ENCODE results near the gene IL31RA. TPM values are rescaled to one million over a fixed set of nuclear protein-coding genes. Genes with fewer than 3 reads are reported as not detected.

IL31RA gene
- total RNA-seq, 3 donors from 2014 or later, result not detected

DNA sequence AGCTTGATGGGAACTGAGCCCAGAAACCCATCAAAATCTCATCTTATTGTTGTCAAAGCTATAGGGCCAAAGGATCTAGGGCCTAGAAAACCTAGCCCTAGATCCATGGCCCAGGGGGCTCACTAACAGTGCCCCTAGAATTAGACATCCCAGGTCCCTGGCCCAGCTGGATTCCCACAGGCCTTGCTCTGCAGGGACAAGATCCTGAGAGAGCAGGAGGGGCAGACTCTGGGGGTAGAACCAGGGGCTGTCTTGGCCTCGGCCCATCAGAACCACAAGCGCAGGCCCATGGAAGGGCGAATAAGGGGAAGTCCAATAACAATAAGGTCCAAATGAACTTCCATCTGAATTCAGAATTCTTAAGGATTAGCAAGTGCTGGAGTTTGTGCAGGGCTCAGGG is 74.0 kb downstream of the IL31RA start:
- H3K27me3 ChIP-seq, result no peaks in the 10 kb centered on the region
- TF ChIP-seq, protein P1, sequence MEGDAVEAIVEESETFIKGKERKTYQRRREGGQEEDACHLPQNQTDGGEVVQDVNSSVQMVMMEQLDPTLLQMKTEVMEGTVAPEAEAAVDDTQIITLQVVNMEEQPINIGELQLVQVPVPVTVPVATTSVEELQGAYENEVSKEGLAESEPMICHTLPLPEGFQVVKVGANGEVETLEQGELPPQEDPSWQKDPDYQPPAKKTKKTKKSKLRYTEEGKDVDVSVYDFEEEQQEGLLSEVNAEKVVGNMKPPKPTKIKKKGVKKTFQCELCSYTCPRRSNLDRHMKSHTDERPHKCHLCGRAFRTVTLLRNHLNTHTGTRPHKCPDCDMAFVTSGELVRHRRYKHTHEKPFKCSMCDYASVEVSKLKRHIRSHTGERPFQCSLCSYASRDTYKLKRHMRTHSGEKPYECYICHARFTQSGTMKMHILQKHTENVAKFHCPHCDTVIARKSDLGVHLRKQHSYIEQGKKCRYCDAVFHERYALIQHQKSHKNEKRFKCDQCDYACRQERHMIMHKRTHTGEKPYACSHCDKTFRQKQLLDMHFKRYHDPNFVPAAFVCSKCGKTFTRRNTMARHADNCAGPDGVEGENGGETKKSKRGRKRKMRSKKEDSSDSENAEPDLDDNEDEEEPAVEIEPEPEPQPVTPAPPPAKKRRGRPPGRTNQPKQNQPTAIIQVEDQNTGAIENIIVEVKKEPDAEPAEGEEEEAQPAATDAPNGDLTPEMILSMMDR (IDR thresholded peaks at IDR 0.05), result no peak
- TF ChIP-seq POLR2AphosphoS5 (IDR thresholded peaks at IDR 0.05), result no peak
- no peak for TF ChIP-seq POLR2A (IDR thresholded peaks at IDR 0.05)
- H3K4me1 ChIP-seq, result no peaks in the 10 kb centered on the region
- H3K27ac ChIP-seq, result no peak overlapping the region
- no peaks in the 10 kb centered on the region for H3K9me3 ChIP-seq
- intact Hi-C loops (cut with DNase I; ENCODE audit: low total_unique reads), result no loop called here
- H3K36me3 ChIP-seq, result no peaks in the 10 kb centered on the region
- DNase-seq (ENCODE audit: low spot score in 2 of 2), result no peak
- no peak overlapping the region for H3K4me3 ChIP-seq

DNA sequence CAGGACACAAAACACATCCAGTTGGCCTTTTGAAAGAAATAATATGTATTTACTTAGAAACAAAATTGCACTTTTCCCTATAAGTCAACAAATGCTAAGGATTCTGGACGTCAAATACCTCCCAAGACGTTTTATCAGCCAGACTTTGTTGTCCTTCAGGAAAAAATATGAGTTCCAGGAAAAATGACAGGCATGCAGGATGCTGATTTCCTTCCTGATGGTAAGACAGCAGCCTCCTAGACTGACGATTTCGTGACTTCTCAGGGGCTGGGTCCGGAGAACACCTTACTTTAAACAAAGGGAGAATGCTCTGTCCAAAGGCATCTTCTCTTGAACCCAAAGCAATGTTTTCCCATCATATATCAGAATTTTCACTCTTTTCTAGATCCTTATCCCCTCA is 74.6 kb downstream of the IL31RA start:
- H3K36me3 ChIP-seq, result no peaks in the 10 kb centered on the region
- H3K27ac ChIP-seq, result no peak overlapping the region
- no peaks in the 10 kb centered on the region for H3K4me1 ChIP-seq
- no peak overlapping the region for H3K4me3 ChIP-seq
- DNase-seq (ENCODE audit: low spot score in 2 of 2), result no peak
- no peaks in the 10 kb centered on the region for H3K27me3 ChIP-seq
- intact Hi-C loops (cut with DNase I; ENCODE audit: low total_unique reads), result no loop called here
- H3K9me3 ChIP-seq, result no peaks in the 10 kb centered on the region
- no peak for TF ChIP-seq POLR2AphosphoS5 (IDR thresholded peaks at IDR 0.05)
- TF ChIP-seq, protein P1 (IDR thresholded peaks at IDR 0.05), result no peak
- TF ChIP-seq POLR2A (IDR thresholded peaks at IDR 0.05), result no peak

DNA sequence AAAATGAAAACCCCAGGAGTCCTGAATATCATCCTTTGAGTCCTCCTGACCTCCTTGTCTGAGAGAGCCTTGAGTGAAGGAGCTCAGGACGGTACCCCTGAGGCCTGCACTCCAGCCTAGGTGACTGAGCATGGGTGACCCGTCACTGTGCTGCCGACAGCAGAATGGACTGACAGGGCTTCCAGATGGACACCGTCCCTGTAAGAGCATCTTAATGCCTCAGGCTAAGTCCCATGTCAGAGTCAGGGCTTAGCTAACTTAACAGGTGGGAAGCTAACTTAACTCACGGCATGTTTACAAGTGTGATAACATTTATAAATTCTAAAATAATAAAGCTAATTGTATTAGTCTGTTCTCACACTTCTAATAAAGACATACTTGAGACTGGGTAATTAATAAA is 75.3 kb downstream of the IL31RA start:
- Histone ChIP-seq H3K27ac (no peak overlapping the region), H3K4me1 (no peaks in the 10 kb centered on the region), H3K36me3 (no peaks in the 10 kb centered on the region), H3K9me3 (no peaks in the 10 kb centered on the region), H3K4me3 (no peak overlapping the region), H3K27me3 (no peaks in the 10 kb centered on the region)
- TF ChIP-seq POLR2AphosphoS5 (IDR thresholded peaks at IDR 0.05) (no peak), POLR2A (IDR thresholded peaks at IDR 0.05) (no peak)
- TF ChIP-seq, protein P1 (IDR thresholded peaks at IDR 0.05), result no peak
- no peak for DNase-seq (ENCODE audit: low spot score in 2 of 2)
- intact Hi-C loops (cut with DNase I; ENCODE audit: low total_unique reads), result no loop called here

DNA sequence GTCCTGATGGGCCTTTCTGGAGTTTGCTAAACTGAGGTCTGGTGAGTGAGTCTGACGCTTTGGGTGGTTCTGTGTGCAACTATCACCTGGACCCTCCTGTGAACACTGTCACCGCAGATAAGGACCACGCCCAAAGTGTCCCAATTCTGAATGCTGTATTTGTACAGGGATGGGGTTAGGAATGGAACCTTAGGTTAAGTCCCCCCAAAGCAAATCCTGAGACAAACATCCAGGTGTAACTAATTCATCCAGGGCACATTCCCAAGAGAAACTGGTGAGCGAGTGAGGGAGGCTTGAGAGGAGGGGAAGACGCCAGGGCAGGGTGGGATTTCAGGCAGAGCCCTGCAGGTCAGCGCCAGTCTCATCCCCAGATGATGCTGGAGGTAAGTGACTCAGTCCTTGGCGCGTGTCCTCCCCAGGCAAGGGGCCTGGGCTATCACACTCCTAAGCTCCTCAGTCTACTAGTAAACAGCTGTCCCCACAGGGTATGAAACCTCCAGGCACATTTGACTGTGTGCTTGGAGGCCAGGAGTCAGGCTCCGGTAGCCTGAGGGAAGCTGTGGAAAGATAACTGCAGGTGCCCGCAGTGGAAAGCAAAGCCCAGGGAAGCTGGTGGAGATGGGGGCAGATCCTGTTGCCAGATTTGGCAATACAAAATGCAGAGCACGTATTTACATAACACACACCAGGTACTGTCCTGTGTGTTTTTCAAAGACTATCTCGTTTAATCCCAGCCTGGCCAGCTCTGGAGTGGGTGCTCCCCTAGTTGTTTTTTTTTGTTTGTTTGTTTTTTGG is 76.9 kb downstream of the IL31RA start:
- Histone ChIP-seq H3K4me1 (no peaks in the 10 kb centered on the region), H3K27ac (no peak overlapping the region), H3K4me3 (no peak overlapping the region), H3K27me3 (no peaks in the 10 kb centered on the region), H3K36me3 (no peaks in the 10 kb centered on the region), H3K9me3 (no peaks in the 10 kb centered on the region)
- DNase-seq (ENCODE audit: low spot score in 2 of 2), result no peak
- TF ChIP-seq POLR2AphosphoS5 (IDR thresholded peaks at IDR 0.05), result no peak
- TF ChIP-seq, protein P1 (IDR thresholded peaks at IDR 0.05), result no peak
- no peak for TF ChIP-seq POLR2A (IDR thresholded peaks at IDR 0.05)
- intact Hi-C loops (cut with DNase I; ENCODE audit: low total_unique reads), result no loop called here

DNA sequence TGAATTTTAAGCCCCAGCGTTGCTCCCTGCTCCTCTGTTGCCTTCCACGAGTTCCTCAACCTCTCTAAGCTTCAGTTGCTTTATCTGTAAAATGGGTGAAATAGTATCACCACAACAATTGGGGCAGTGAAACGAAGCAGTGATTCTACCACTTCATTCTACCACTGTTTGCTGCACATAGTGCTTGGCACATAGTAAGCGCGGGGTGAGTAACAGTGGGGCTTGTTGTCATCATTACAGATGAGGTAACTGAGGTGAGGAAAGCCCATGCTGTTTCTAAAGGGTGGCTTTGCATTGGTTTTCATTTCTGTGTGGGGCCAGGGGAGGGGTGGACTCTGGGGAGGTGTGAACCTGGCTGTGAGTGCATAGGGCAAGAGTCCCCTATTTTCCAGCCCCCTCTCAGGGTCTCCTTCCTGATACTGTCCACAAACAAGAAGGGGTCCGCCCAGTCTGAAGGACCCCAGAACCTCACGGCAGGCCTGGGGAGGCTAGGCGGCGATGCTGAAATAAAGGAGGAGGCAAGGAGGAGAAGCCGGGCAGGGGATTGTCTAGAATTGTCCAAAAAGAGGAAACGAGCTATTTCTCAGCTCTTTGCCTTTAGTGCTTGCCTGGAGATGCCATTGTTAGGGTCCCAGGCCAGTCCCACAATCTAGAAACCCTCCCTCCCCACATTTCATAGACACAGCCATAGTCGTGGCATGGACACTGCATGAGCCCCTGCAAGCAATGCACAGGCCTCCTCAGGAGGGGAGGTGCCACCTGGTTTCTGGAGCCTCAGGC is 78.1 kb downstream of the IL31RA start:
- no peaks in the 10 kb centered on the region for H3K36me3 ChIP-seq
- H3K4me1 ChIP-seq, result no peaks in the 10 kb centered on the region
- no peak for TF ChIP-seq POLR2A (IDR thresholded peaks at IDR 0.05)
- TF ChIP-seq POLR2AphosphoS5 (IDR thresholded peaks at IDR 0.05), result no peak
- TF ChIP-seq, protein P1 (IDR thresholded peaks at IDR 0.05), result no peak
- H3K4me3 ChIP-seq, result no peak overlapping the region
- no peak overlapping the region for H3K27ac ChIP-seq
- DNase-seq (ENCODE audit: low spot score in 2 of 2), result no peak
- no peaks in the 10 kb centered on the region for H3K9me3 ChIP-seq
- H3K27me3 ChIP-seq, result no peaks in the 10 kb centered on the region
- intact Hi-C loops (cut with DNase I; ENCODE audit: low total_unique reads), result no loop called here

Measured in breast epithelium (tissue), 4 donors.